SIG-M5 treated with dmso at 0.1 percent for 504 hours (cell line): ENCODE results near the gene SLC36A4.
"Not testable (repeated sequence)": the region's sequence is repeated elsewhere in the genome, so short reads cannot be mapped to it uniquely, and the experiment has no call there.

Experiments used
- DNase-seq: peaks from one replicate; lab custom pipeline; 2025; ENCODE audit not compliant: unreplicated experiment; lab: John Stamatoyannopoulos, UW

SLC36A4 gene

GRCh38 chr11:93123351-93123898, 74.4 kb downstream of the SLC36A4 start:
- no peak for DNase-seq

GRCh38 chr11:93122535-93123235, 75.1 kb downstream of the SLC36A4 start:
- no peak for DNase-seq

DNA sequence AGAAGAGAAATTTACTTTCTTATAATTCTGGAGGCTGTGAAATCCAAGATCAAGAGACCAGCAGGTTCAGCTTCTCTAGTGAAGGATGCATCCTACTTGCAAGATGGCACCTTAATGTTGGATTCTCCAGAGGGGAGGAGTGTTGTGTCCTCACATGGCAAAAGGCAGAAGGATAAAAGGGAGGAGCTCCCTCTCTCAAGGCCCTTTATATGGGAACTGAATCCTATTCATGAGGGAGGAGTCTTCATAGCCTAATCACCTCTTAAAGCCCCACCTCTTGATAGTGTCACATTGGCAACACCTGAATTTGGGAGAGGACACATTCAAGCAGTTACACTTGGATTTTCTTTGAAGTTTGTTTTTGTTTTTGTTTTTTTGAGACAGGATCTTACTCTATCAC, 79.5 kb downstream of the SLC36A4 start:
- DNase-seq: no peak

- DNase-seq: no peak
Measured at GRCh38 chr11:93117565-93117964, 80.2 kb downstream of the SLC36A4 start.

GRCh38 chr11:93116641-93117441, 81.0 kb downstream of the SLC36A4 start:
- DNase-seq: no peak

- DNase-seq: no peak
Measured at GRCh38 chr11:93114304-93114703, 83.5 kb downstream of the SLC36A4 start.

GRCh38 chr11:93113824-93114223, 84.0 kb downstream of the SLC36A4 start:
- no peak for DNase-seq

- DNase-seq: not testable (repeated sequence)
Measured at GRCh38 chr11:93111147-93111546, 86.6 kb downstream of the SLC36A4 start.

DNA sequence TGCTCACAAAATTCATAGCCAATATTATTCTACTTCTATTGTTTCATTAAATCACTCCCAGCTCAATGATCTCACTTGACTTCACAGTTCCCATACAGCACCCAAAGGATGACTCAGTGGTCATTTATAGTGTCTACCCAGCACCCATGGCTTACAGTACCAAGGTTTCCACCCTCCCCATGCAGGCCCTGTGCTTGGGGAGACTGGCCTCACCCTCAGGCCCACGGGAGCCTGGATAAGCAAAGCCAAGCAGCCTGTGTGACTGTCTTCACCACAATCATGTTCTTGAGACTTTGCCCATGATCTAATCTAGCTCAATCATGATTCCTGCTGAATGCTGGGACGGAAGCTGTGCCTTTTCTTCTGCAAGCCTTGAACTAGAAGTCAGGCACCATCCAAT, 97.6 kb downstream of the SLC36A4 start:
- no peak for DNase-seq

DNA sequence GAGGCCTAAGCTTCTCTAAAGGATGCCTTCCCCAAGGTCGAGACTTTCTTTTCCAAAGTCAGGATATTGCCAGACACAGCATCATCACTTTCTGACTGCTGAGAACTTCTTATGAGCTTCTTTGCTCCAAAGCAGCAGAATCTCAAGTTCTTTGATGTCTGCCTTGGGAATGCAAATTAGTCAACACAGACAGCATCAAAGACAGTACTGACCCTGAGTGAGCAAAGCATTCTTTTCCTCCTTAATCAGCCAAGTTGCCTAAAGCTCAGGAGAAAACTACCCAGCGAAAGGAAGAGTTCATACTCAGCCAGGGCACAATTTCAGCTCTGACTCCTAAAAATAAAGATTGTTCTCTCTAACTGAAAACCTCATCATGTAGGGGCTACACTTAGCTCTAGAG, 98.0 kb downstream of the SLC36A4 start:
- DNase-seq: no peak
